DOHH2 (cell line): ENCODE measurements around the gene OPN3.

ENCODE experiments used
- H3F3A ChIP-seq: fragments of 200-600 bp; sonication (generic), shearing (Covaris generic); 2 replicates; pipeline ENCODE4 v1.6.0; 2016; ENCODE audit warnings: antibody characterized with exemption, mild to moderate bottlenecking; ENCODE audit not compliant: control insufficient read depth, insufficient read depth
- H3K27ac ChIP-seq: fragments of 200-600 bp; sonication (generic); 2 replicates; pipeline ENCODE4 v1.5.1; 2014; ENCODE audit warnings: low read depth, mild to moderate bottlenecking, low read length, moderate library complexity
- H3K27me3 ChIP-seq: fragments of 200-600 bp; sonication (generic); 2 replicates; pipeline ENCODE4 v1.6.1; 2014; ENCODE audit warnings: mild to moderate bottlenecking, low read length, mixed read lengths; ENCODE audit not compliant: control insufficient read depth
- H3K36me3 ChIP-seq: fragments of 200-600 bp; sonication (generic); 2 replicates; pipeline ENCODE4 v1.6.1; 2014; ENCODE audit warnings: mild to moderate bottlenecking, low read length, moderate library complexity, mixed read lengths; ENCODE audit not compliant: control insufficient read depth
- H3K4me1 ChIP-seq: fragments of 200-600 bp; sonication (generic); 2 replicates; pipeline ENCODE4 v1.6.1; 2014; ENCODE audit warnings: mild to moderate bottlenecking, low read length, mixed read lengths; ENCODE audit not compliant: control insufficient read depth
- H3K4me2 ChIP-seq: fragments of 200-600 bp; sonication (generic); 2 replicates; pipeline ENCODE4 v1.6.0; 2014; ENCODE audit warnings: mild to moderate bottlenecking, low read length, moderate library complexity
- H3K4me3 ChIP-seq: fragments of 200-600 bp; sonication (generic); 2 replicates; pipeline ENCODE4 v1.5.1; 2014; ENCODE audit warnings: mild to moderate bottlenecking, low read length, mixed read lengths
- H3K79me2 ChIP-seq: fragments of 200-600 bp; sonication (generic); 2 replicates; pipeline ENCODE4 v1.6.1; 2014; ENCODE audit warnings: mild to moderate bottlenecking, low read length, mixed read lengths; ENCODE audit not compliant: control insufficient read depth
- H3K9me2 ChIP-seq: fragments of 200-600 bp; sonication (generic); replicated peaks from 2 replicates; pipeline ENCODE4 v1.6.1; 2014; ENCODE audit warnings: mild to moderate bottlenecking, low read length, mixed read lengths; ENCODE audit not compliant: control insufficient read depth
- H3K9me3 ChIP-seq: fragments of 200-600 bp; sonication (generic); 2 replicates; pipeline ENCODE4 v1.6.1; 2014; ENCODE audit warnings: antibody characterized with exemption, low read length, mixed read lengths; ENCODE audit not compliant: control insufficient read depth, insufficient read depth
- H4K20me1 ChIP-seq: fragments of 200-600 bp; sonication (generic); 2 replicates; pipeline ENCODE4 v1.6.0; 2014; ENCODE audit warnings: low read depth, mild to moderate bottlenecking, antibody characterized with exemption, low read length, moderate library complexity; ENCODE audit not compliant: control insufficient read depth, insufficient read depth
- CTCF ChIP-seq: fragments of 200-600 bp; sonication (generic); IDR thresholded peaks from one replicate; pipeline ENCODE4 v1.5.1; 2014; ENCODE audit warnings: antibody characterized with exemption, mild to moderate bottlenecking, low read depth, low read length; ENCODE audit not compliant: poor library complexity, severe bottlenecking
- EZH2phosphoT487 ChIP-seq: fragments of 200-600 bp; sonication (generic); IDR thresholded peaks from 2 replicates; pipeline ENCODE4 v1.6.1; 2017; ENCODE audit warnings: borderline replicate concordance, mild to moderate bottlenecking, antibody characterized with exemption, low read length, moderate library complexity, mixed read lengths

Gene OPN3

GRCh38 chr1:241635556-241636152 lies 4.5 kb downstream of the OPN3 start:
- H3K36me3 ChIP-seq: peaks cover 18% of the 10 kb centered on the region
- no peak for TF ChIP-seq EZH2phosphoT487
- no peak for TF ChIP-seq CTCF
- no peaks in the 10 kb centered on the region for H4K20me1 ChIP-seq
- H3K79me2 ChIP-seq: peaks cover 16% of the 10 kb centered on the region
- H3F3A ChIP-seq: peaks cover 6% of the 10 kb centered on the region
- no peaks in the 10 kb centered on the region for H3K9me3 ChIP-seq
- H3K4me3 ChIP-seq: peak overlapping the region; percentile 38
- H3K27ac ChIP-seq: no peak overlapping the region
- H3K4me2 ChIP-seq: peak overlapping the region; percentile 49
- no peaks in the 10 kb centered on the region for H3K27me3 ChIP-seq
- no peaks in the 10 kb centered on the region for H3K9me2 ChIP-seq
- H3K4me1 ChIP-seq: peaks cover 45% of the 10 kb centered on the region

GRCh38 chr1:241632987-241633386 lies 7.2 kb downstream of the OPN3 start:
- H3K27me3 ChIP-seq: no peaks in the 10 kb centered on the region
- no peaks in the 10 kb centered on the region for H4K20me1 ChIP-seq
- H3K9me2 ChIP-seq: no peaks in the 10 kb centered on the region
- no peak for TF ChIP-seq CTCF
- TF ChIP-seq EZH2phosphoT487: no peak
- H3K4me1 ChIP-seq: peaks cover 42% of the 10 kb centered on the region
- H3K27ac ChIP-seq: no peak overlapping the region
- H3K4me3 ChIP-seq: no peak overlapping the region
- H3K36me3 ChIP-seq: peaks cover 18% of the 10 kb centered on the region
- H3F3A ChIP-seq: peaks cover 3% of the 10 kb centered on the region; the same call in 1 of the 2 replicates
- no peak overlapping the region for H3K4me2 ChIP-seq
- H3K9me3 ChIP-seq: no peaks in the 10 kb centered on the region
- H3K79me2 ChIP-seq: peaks cover 8% of the 10 kb centered on the region; the same call in 1 of the 2 replicates

- H4K20me1 ChIP-seq: no peaks in the 10 kb centered on the region
- no peaks in the 10 kb centered on the region for H3K79me2 ChIP-seq
- H3K4me2 ChIP-seq: no peak overlapping the region
- TF ChIP-seq CTCF: no peak
- no peak for TF ChIP-seq EZH2phosphoT487
- peaks cover 39% of the 10 kb centered on the region for H3K4me1 ChIP-seq
- no peaks in the 10 kb centered on the region for H3K9me2 ChIP-seq
- no peak overlapping the region for H3K27ac ChIP-seq
- H3K27me3 ChIP-seq: no peaks in the 10 kb centered on the region
- H3K9me3 ChIP-seq: no peaks in the 10 kb centered on the region
- H3K4me3 ChIP-seq: no peak overlapping the region
- H3F3A ChIP-seq: peaks cover 8% of the 10 kb centered on the region; the same call in 1 of the 2 replicates
- peaks cover 14% of the 10 kb centered on the region for H3K36me3 ChIP-seq
Observed at GRCh38 chr1:241631674-241632073, 8.5 kb downstream of the OPN3 start.
